Cardiac septum (tissue), 1 donor: Measurements from ENCODE around the gene CCDC77. TPM values are rescaled to one million over a fixed set of nuclear protein-coding genes. Genes with fewer than 3 reads are reported as not detected.

ENCODE experiments used
- DNase-seq: peaks from one replicate; pipeline ENCODE4 v3.0.0-alpha.2; 2020; ENCODE audit warnings: low spot score
- intact Hi-C: fragments of 100-400 bp; cut with DNase I; formaldehyde crosslinking; loops from one replicate; pipeline ENCODE4 v1.14.0; 2022
- total RNA-seq: library from RNA; stranded (reverse); fragmentation: NEBNext Ultra II Directional; extraction: Animal tissue kit (Norgen Biotek cat#: 25700); gene quantifications from one replicate; pipeline ENCODE4 v1.2.1, GENCODE V29; 2021
- donor health status: DM: no; HTN: no; CAD: no.

CCDC77 gene
- total RNA-seq, 1 donor from 2014 or later = 2.2 TPM

DNA sequence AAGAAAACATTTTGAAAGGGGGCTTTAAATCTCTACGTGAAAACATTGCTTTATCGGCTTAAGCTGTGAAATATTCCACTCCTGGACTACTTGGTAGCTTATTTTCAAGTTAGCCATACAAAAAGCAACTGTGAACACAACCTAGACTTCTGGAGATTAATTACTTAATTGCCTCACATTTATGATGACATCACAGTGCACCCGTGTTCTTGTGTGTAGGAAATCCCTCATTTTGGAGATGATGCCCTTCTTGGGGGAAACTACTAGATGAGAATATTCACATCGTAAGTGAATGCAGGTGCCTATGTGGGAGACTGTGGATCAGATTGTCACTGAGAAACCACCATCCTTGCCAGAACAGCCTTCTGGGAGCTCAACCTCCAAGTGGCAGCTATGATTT is 47.8 kb downstream of the CCDC77 start:
- DNase-seq = no peak
- intact Hi-C loops = no loop called here

DNA sequence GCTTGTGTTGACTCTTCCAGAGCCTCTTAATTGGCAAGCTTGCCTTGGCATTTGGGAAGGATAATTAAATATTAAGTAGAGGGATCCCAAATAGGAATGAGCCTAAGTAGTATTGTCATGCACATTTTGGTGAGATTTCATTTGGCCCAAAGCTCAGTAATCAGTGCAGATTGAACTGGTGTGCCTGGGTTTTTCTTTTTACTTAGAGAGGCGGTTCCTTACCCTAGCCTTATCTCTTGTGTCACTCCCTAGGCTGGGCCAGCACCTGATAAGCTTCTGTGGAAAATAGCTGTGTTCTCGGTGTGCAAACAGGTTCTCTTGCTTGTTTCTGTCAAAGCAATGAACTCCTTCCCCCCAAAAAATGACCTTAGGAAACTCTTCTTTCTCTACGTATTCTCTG is 49.0 kb downstream of the CCDC77 start:
- intact Hi-C loops = no loop called here
- DNase-seq = no peak

DNA sequence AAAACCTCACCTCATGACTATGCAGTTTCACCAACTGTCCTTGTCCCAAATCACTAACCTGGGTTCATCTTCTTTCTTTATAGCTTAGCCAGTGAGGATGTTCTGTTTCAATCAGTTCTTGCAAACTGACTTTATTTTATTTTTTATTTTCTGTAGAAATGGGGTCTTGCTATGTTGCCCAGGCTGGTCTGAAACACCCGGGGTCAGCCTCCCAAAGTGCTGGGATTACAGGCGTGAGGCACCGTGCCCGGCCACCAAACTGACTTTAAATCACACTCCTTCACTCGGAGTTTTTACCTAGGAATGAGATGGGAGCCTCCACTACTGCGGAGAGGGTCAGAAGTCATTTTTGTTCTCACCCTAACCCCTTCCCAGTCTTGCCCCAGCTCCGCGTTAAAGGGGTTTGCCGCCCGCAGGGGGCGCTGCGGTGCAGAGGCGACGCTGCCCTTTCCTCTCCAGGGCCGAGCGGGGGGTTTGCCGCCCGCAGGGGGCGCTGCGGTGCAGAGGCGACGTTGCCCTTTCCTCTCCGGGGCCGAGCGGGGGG is 51.3 kb downstream of the CCDC77 start:
- no peak for DNase-seq
- intact Hi-C loops = loop anchor here (1.0 to 2.0 kb wide), 2 partner anchors 50 to 93 kb away; no protein-coding TSS in a partner anchor

DNA sequence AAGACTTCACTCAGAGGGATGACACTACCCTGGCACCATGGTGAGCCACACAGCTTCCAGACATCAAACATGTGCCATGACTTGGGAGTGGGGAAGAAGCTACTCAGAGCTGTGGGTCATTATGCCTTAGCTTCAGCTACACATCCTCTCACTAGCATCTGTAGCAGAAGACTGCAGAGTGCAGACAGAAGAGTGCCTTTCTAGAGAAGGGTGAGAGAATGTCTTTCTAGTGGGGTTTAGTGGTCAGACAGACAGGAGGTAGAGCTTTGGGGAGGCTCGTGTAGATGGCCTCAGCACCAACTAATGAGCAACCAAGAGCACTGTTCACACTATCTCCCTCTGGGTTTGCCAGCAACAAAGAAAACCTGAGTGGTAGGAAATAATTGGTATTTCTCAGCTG is 53.4 kb downstream of the CCDC77 start:
- no peak for DNase-seq
- intact Hi-C loops = no loop called here

DNA sequence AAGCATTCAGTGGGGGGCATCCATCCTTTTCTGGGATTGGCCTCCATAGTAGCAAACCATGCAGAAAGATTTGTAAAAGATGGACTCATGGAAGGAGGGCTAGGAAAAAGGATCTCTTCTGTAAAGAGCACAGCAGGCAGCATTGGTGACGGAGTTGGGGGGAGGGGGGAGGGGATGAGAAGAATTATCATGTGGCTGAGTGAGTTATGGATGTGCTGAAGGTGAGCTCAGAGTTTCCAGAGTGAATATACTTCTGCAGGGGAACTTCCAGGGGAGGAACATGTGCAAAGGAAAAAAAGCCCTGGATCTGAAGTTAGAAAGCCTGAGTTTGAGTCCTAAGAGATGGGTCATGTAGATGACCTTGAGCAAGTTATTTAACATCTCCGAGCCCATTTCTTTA is 54.4 kb downstream of the CCDC77 start:
- no peak for DNase-seq
- intact Hi-C loops = no loop called here

DNA sequence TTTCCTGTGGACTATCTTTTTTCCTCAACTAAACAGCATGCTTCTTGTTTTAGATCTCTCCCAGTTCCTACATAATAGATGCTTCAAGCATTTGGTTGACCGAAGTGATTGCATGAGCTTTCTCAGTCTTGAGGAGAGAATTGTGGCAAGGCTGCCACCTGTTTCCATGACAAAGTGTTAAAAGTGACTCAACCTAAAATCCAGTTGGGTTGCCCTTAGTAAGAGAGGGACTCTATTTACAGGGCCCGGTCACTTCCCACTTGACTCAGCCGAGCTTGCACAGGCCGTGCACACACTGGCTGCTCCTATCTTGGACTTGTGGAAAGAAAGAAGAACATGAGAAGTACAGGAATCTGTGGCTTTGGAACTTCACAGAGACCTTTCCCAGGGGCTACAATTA is 56.2 kb downstream of the CCDC77 start:
- DNase-seq = no peak
- intact Hi-C loops = no loop called here

DNA sequence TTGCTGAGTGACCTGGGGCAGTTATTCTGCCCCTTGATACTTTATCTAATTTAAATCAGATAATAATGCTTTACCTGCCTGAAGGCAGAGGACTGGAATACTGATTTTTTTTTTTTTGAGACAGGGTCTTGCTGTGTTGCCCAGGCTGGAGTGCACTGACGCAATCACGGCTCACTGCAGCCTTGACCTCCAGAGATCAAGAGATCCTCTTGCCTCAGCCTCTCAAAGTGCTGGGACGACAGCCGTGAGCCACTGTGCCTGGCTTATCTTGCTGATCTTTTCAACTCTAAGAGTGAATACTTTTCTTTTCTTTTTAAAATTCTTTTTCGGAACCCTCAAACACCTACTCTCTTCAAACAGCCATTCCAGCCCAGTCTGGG is 57.6 kb downstream of the CCDC77 start:
- intact Hi-C loops = no loop called here
- no peak for DNase-seq

DNA sequence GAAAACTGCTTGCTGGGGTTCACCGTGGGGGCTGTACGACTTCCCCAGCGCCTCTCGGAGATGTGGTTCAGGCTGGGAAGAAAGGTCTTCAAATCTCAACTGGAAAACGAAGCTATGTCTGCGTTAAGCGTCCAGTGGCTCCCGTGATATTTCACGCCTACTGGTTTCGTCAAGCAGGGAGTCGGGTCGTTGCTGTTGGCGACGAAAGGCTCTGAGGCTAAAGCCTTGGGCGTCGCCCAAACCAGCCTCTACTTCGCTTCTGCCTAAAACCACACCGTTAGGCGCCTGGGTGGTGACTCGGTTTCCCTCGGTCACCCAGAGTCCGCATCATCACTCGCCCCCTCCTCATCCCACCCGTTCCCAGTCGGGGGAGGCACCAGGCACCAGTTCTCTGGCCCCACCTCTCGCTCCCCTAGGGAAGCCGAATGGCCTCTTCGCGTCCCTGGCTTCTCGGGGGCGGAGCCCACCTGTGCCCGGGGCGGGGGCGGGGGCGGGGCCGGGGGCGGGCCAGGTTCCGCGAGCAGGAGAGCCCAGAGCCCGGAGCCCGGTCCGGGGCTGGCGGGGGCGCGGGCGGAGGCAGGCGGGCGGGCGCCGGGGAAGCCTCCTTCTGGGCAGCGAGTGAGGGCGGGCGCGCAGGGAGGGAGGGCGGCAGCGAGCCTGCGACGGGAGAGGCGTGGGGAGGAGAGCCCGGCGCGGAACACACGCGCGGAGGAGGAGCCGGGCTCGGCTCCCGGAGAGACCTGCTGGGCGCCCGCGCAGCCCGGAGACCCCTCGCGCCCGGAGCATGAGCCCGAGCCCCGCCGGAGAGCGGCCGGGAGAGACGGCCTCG is 58.2 kb downstream of the CCDC77 start, which contains the start of gene B4GALNT3:
TSS of gene B4GALNT3 (plus strand) at position 510 of the 829 bp plus-strand sequence. CDS start 438 bp downstream, outside the sequence.
- intact Hi-C loops = no loop called here
- no peak for DNase-seq

DNA sequence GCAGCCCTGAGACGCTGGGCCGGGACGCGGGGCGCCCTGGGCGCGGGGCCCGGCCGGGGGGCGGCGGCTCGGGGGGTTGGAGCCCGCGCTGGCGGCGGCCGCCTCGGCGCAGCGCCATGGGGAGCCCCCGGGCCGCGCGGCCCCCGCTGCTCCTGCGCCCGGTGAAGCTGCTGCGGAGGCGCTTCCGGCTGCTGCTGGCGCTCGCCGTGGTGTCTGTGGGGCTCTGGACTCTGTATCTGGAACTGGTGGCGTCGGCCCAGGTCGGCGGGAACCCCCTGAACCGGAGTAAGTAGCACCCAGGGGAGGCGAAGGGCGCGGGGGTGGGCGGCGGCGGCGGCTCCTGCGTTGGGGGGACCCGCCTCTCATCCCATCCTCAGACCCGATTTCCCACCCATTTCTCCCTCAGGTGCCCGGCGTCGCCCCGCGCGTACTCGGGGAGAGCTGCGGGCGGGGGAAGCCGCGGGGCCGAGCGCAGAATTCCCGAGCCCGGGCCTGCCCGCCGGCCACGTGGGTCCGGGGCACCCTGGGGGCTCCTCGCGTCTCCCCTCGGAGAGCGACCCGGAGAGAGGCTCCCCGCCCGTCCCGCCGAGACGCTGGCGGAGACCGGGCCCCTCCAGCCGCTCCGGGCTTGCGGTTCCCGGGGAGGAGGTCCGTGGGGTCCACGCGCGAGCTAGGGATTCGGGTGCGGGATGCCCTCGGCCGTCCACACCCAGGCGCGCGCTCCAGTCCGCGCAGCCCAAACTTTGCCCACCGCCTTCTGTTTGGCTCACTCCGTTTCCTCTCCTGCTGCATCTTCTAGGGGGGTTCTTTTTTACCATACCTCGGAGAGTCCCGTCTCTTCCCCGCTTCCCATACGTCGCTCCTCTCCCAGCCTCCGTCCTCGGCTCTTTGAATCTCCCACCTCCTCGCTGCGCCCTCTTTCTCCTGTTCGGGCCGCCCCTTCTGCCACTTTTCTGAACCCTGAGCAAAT is 59.1 kb downstream of the CCDC77 start:
- DNase-seq = no peak
- intact Hi-C loops = no loop called here

DNA sequence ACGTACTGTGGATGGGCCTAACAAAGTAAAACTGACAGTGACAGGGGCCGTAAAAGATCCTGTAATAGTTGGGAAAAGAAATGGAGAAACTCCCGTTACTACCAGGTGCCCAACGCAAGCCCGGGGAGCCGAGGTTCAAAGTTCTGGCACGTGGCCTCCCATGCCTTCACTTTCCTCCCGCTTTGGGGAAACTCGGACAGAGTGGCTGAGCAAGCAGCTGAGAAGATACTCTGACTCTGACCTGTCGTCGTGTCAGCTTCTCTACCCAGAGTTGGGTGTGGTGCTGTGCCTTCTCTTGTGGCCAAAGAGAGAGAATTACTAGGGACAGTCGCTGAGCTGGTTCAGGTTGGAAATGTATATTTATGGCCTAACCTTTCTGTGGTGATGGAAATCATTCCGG is 60.0 kb downstream of the CCDC77 start:
- DNase-seq = no peak
- intact Hi-C loops = no loop called here

DNA sequence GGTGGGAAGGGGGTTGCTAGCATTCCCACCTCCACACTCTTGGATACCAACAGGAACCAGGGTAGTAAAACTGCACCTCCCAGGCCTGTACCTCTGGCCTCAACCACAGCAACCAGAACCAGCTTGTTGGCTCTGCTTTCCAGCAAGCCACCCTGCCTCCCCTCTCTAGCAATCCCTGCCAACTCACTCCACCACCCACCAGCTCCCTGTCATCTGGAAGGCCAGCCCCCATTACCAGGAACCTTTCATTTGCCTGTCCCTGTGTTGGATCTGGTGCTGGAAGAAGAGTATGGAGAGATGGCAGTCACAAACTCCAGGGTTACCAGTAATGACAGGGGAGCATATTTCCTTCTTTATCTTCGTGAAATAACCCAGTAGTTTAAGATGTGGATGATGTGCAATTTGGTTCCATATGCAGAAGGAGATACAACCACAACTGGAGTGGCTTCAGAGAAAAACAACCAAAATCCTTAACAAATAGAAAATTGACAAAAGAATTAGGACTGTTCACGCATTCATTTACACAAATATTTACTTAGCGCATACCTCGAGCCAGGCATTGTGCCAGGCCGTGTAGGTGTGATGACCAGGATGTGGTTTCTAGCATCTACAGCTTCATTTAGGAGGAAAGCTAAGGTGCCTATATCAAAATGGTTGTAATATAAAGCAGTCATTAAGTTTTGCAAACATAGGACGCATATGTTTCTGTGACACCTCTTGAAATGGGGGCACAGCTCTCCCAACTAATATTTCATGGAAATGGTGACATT is 61.7 kb downstream of the CCDC77 start:
- intact Hi-C loops = no loop called here
- no peak for DNase-seq

DNA sequence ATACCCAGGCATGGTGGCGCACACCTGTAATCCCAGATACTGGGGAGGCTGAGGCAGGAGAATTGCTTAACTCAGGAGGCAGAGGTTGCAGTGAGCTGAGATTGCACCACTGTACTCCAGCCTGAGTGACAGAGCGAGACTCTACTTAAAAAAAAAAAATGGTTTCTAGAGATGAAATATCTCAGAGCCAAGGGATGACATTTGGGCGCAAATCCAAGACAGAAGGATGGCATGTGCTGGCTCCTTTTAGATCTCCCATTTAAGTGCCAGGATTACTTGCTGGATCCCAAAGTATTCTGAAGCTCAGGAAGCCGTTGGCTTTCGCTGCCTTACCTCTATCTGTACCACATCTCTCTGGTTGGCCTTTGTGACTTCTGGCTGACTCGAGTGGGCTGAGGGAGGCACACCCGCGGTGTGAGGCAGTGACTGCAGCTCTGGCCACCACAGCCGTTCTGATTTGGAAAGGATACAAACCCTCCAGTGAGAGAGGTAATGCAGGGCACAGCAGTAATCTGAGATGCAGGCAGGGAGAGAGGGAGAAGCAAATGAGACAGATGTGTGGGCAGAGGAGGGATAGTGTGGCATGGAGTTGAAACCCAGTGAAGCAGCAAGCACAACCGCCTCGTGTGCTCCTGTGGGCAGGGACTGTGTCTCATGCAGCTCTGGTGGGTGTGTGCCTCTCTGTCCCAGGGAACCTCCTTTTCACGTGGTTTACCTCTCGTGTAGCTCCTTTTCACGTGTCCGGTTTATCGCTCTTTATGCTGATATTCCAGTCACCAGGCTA is 63.2 kb downstream of the CCDC77 start:
- DNase-seq = no peak
- intact Hi-C loops = loop anchor here (2.0 kb wide), 1 partner anchor 16 kb away; no protein-coding TSS in a partner anchor

DNA sequence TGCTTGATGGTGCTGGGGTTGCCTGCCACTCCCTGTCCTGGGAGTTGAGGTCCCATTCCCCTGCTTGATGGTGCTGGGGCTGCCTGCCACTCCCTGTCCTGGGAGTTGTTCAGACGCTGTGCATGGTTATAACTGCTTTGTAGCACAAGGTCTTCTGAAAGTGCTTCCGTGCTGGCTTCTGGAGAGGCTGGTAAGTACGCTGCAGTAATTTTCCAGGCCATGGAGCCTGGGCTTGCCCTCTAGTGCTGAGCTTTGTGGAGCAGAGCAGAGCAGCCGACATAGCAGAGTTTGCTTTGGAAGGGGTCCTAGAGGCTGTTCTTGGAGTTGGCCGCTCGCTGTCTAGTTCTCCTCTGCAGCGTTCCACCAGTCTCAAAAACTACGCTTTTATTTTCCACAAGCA is 64.6 kb downstream of the CCDC77 start:
- intact Hi-C loops = no loop called here
- DNase-seq = no peak

DNA sequence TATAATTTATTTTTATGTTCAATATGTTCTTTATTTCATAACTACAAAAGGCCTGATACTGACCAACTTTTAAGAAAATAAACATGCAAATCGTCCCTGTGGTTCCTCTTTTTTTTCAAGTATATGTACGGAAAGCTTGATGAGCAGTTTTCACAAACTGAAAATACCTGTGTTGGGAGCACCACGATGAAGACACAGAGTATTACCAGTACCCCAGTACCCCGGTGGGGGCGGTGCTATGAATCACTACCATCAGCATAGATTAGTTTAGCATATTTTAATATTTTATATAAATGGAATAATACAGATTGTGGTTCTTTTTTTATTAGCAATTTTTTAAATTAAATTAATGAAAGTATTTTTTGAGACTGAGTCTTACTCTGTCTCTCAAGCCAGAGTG is 65.3 kb downstream of the CCDC77 start:
- no peak for DNase-seq
- intact Hi-C loops = no loop called here

DNA sequence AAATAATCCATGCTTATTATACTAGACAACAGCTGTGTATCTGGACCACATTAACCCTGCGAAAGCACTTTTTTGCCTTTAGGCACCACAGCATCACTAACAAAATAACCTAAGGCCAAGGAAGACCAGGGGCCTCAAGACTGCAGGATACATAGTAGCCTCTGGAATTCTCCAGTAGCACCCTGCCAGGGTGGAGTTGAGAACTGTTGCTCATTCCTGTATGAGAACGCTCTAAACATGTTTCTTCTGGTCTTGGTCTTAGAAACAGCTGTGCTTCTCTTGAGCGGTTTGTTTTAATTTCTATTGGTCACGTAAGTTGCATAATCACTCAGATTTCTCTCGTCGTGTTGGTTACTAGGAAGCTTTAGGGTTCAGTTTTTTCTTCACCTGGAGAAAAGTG is 66.1 kb downstream of the CCDC77 start:
- no peak for DNase-seq
- intact Hi-C loops = no loop called here

DNA sequence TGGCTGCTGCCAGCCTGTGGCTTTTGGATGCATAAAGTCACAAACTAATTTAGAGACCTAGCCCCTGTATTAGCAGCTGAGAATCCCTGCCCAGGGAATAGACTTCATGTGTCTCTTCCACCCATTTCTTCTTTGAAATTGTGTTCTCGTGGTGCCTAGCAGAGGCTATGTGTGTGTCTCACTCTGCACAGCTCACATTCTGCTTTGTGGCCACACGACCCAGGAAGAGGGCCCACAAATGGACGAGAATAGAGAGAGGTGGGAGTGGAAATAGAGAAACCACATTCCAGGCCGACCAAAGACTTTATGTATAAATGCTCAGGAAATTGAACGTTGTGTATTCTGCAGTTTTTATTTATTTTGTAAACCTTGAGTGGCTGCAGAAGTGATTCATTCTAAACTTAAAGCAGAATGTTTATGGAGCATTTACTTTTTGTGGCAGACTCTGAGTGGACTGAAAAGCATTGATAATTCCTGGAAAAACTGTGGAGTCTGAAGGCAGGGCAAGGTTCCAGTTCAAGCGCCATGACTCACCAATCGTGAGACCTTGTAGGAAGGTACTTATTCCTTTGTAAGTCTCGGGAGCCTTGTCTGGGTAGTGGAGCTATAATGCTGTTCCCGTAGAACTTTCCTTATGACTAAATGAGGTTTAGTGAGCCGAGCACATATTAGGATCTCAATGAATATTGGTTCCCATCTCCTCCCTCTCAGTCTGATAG is 67.4 kb downstream of the CCDC77 start:
- intact Hi-C loops = no loop called here
- no peak for DNase-seq

DNA sequence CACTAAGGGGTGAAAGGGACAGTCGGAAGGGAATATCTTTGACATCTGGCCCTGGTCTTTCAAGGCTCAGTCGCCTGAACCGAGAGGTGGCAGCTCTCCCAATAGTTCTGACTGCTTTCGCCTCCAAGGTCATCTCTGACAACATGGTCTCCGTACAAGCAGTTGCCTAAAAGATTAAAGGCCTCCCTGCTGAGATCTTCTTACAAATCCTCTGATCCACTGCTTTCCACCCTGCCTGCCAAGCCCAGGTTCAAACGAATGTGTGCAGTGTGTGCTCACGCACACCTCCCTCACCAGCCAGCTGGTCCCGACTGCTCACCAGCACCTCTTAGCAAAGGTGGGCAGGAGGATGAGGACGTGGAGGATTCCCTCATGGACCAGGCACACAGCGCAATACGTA is 68.7 kb downstream of the CCDC77 start:
- no peak for DNase-seq
- intact Hi-C loops = no loop called here

DNA sequence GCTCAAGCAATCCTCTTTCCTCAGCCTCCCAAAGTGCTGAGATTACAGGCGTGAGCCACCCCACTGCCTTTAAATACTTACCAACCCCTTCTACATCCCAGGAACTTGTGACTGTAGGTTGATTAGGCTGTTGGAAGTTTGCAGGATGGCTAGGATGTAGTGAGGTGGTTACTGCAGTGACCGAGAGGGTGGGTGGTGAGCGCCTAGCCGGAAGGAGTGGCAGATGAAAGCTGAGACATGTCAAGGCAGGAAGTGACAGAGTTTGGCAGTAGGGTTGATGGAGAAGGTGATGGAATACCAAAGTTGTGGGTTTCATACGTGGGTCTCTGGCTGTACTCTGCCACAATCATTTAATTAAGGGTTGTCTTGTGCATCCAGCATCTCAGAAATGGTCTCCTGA is 71.8 kb downstream of the CCDC77 start:
- DNase-seq = no peak
- intact Hi-C loops = no loop called here
